Stimulated activated CD4-positive, alpha-beta T cell treated with anti-CD3 and anti-CD28 coated beads, Interleukin-12 subunit alpha, Interleukin-12 subunit beta, amount 100 ng/mL, for 48 hours (primary cell): ENCODE measurements around the gene ROR2.

Experiments used
- DNase-seq, 3 donors: peaks; one replicate each; pipeline ENCODE4 v3.0.0-alpha.2; 2020; ENCODE audit warnings: low read depth in 2 of 3, low spot score in 1 of 3

Gene ROR2

GRCh38 chr9:91820126-91820750 is 129.8 kb downstream of the ROR2 start:
- DNase-seq: no peak

DNA sequence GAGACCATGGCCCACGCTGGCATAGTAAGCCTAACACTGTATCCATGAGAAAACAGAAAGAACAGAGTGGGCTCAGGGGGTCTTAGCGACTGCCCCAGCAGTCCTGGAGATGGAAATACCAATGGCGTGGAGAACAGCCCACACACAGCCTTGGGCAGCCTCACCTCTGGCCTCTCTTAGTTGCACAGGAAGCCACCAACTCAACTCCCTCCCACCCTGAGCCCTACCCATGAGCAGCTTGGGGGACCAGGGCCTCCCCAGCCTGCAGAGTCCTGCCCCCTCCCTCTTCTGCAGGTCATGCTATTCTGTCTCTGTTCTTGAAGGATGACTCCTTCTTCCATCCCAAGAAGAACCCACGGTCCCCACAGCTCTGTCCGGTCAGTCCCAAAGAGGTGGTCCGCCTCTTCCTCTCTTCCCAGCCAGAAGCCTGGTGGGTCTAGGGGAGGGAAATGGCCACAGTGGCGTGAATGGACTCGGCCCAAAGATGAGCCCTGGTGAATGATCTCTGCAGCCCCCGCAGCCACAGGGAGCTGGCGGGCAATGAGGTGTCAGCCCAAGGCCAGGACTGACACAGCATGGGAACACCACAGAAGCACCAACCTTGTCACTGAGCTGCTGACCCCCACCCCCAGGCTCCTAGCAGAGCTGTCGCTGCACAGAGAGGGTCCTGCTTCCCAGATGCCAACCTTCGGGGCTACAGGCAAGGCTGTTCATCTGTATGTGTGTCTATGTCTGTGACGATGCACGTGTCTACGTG is 131.2 kb downstream of the ROR2 start:
- no peak for DNase-seq

GRCh38 chr9:91818225-91818585 is 131.8 kb downstream of the ROR2 start:
- DNase-seq: no peak

DNA sequence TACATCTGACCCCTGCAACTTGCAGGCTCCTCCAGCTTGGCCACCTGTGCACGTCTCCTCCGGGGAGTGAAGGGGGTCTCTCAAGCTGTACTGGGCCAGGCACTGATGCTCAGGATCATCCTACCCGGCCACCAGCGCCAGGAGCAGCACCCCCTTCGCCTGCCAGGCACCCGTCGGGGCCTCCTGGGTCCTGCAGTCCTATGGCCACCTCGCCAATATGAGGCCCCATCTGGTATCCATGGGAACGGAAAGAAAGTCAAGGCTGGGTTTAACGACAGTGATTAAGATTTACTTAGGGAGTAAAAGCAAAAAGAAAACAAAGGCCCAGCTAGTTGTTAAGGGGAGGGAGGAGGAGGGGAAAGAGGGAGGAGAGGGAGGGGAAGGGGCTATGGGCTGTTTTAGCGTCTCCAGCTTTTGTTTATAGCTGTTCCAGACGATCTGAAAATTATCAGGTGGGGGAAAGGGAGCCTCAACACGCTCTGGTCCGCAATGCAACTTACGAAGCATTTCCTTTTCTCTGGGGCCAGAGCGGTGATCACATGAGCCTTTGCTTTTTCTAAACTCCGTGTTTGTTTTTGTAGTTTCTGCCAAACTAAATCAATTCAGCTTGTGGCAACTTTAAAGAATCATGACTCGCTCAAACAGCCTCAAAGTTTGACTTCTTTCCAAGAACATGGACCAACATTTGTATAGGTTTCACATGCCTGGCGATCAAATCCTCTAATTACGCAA is 132.4 kb downstream of the ROR2 start:
- no peak for DNase-seq

GRCh38 chr9:91817106-91817492 is 132.9 kb downstream of the ROR2 start:
- no peak for DNase-seq

- no peak for DNase-seq
These were observed 133.7 kb downstream of the ROR2 start for GRCh38 chr9:91816356-91816755.

DNA sequence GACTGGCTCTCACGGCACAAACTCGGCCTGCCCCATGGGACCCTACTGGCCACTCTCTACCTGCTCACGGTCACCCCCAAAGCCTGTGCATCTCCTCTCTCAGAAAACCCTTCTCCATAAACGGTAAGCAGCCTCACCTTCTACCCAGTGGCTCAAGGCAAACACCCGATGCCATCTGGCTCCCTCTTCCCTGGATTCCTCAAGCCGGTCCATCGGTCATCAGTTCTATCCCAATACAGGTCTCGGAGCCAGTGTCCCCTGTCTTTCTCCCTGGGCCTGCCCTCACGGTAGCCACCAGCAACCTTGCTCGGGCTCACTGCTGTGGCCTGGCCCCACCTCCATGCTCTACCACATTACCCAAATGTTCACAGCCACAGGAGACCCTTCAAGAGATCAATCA is 134.1 kb downstream of the ROR2 start:
- no peak for DNase-seq

DNA sequence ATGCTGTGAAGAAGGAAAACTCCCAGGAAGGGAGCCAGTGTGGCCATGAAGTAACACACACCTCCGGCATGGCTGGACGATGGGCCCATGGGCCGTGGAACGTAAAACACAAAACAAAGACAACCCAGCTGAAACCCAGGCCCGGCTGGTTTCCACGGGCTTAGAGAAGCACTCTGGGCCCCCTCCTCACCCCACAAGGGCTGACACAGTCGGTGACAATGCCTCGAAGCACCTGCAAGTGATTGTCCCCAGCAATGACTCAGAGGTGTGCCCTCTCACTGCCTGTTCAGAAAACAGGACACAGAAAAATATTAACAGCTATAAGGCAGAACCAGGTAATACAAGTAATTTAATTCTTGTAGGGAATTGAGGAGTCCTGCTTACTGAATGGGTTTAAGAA is 135.3 kb downstream of the ROR2 start:
- DNase-seq: no peak

- no peak for DNase-seq
These were observed 135.8 kb downstream of the ROR2 start for GRCh38 chr9:91814201-91814600.

DNA sequence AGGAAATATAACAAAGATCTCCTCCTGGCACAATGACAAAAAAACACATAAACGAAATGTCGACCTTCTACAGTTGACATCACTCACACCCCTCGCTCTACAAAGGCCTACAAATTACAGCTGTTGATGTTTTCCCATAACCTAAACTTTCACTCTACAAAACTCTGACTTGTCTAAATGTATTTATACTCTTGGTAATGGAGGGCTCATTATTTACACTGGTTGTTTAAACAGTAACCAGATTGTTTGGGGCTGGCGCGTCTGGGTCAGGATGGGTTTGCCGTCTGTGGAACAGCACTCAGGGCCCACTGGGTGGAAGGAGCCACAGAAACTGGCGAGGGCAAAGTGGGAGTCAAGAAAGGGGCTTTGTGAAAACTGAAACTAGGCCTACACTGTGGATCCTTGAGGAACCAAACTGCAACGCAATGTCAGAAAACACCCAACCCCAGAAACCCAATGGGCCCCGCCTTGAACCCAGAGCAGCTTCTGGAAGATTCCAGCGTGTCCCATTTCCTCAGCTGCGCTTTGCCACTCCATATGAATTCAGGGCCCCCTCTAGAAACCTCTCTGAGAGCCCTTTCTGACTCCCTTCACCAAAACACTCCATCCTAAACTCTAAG is 136.7 kb downstream of the ROR2 start:
- no peak for DNase-seq

DNA sequence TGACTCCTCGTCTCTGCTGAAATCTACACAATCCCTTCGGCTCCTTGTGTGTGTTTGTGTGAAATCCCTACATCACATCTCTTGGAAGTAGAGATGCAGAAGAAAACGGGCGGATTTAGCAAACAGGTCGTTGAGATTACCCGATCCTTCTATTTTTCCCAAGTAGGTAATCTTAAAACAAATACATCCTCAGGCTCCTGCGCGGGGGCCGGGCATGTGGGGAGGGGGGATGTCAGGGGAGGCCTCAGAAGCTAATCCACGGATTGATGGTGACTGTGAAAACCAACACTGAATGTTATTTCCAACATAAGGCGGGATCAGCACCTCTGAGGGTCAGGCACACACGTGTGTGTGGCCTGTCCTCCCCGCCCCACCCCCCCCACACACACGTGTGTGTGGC is 137.8 kb downstream of the ROR2 start:
- no peak for DNase-seq

- DNase-seq: no peak
These were observed 138.8 kb downstream of the ROR2 start for GRCh38 chr9:91811024-91811909.

- no peak for DNase-seq
These were observed 139.6 kb downstream of the ROR2 start for GRCh38 chr9:91810286-91810905.

DNA sequence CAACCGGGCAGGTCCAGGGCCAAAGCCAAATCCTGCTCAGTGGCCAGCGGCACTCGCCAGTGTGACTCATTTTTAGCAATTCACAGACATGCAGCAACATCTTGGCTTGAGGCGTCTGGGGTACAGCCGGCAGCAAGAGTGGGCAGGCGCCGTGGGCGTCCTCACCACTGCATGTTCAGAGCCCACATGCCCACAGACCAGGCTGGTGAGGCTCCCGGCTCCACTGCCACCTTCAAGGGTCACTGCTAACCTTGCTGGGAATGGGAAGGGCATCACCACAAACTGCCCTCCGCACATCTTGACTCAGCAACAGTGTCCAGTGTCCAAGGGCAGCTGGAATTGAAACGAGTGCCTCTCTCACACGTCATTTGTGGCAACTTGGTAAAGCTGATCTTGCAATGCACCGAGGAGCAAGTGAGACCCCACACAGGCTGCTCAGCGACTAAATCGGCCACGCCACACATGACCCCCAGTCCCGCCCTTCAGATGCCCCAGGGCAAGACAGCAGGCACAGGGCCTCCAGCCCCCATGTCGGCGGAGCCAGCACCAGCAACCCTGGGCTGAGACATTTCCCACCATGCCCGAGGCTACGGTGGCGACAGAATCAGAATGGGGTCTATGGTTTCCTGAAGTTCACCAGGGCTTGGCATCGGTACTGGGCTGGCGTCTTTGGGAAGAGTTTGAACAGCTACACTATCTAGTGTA is 140.3 kb downstream of the ROR2 start:
- DNase-seq: no peak

GRCh38 chr9:91807643-91808246 is 142.3 kb downstream of the ROR2 start:
- DNase-seq: no peak

DNA sequence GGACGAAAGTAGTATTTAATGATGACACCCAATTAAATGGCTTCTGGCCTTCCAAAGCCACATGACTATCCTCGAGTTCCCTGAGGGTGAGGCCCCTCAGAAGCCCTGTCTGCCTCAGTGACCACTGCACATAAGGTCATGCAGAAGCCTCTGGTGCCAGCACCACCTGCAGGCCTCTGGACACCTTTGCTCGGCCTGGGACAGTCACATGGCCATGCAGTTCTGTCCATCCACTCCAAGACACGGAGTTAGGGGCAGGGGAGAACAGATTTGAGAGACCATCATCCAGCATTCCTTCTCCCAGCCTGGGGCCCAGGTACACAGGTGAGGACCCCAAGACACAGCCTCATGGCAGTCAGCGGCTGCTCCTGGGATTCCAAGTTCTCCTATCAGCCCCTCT is 145.0 kb downstream of the ROR2 start:
- no peak for DNase-seq

GRCh38 chr9:91803970-91804752 is 145.9 kb downstream of the ROR2 start:
- no peak for DNase-seq

DNA sequence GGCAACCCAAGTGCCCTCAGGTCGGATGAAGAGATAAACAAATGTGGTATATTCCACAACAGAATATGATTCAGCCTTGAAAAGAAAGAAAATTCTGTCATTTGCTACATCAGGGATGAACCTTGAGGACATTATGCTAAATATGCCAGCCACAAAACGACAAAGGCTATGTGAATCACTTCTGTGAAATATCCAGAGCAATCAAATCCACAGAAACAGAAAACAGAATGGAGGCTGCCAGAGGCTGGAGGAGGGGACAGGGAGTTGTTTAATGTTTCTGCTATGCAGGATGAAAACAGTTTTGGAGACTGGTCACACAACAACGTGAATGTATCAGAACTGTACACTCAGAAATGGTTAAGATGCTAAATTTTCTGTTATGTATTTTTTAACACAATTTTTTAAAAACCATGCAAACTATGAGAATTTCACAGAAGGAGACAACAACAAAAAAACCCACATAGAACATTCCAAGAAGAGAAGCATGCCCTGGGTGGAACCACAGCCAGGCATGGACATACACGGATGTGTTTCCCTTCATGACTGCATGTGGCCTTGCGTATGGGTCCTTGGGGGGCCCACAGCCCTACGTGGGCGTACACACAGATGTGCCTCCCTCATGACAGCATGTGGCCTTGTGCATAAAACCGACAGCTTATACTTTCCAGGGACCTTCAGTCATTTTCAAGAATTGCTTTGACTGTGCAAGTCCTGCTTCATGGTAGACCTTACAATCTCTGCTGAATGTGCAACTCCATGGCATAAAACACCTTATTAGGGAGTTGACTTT is 146.7 kb downstream of the ROR2 start:
- no peak for DNase-seq
